HG03520 (cell line): ENCODE measurements around the gene CDKAL1.
"Not testable (repeated sequence)": the region's sequence is repeated elsewhere in the genome, so short reads cannot be mapped to it uniquely, and the experiment has no call there.

Experiments
- ATAC-seq: cut with Tn5 transposase; IDR thresholded peaks from one replicate; pipeline ENCODE4 v1.9.1; 2021; ENCODE audit warnings: mild to moderate bottlenecking, moderate library complexity; ENCODE audit not compliant: unreplicated experiment

CDKAL1 gene

GRCh38 chr6:21085643-21086042, 551.4 kb downstream of the CDKAL1 start:
- no peak for ATAC-seq

- no peak for ATAC-seq
Observed at GRCh38 chr6:21087188-21087587, 552.9 kb downstream of the CDKAL1 start.

- ATAC-seq, result no peak
Observed at GRCh38 chr6:21091411-21091810, 557.2 kb downstream of the CDKAL1 start.

GRCh38 chr6:21092231-21092772, 558.0 kb downstream of the CDKAL1 start:
- not testable (repeated sequence) for ATAC-seq

GRCh38 chr6:21095462-21095861, 561.2 kb downstream of the CDKAL1 start:
- no peak for ATAC-seq

GRCh38 chr6:21098134-21098533, 563.9 kb downstream of the CDKAL1 start:
- no peak for ATAC-seq

GRCh38 chr6:21098744-21099143, 564.5 kb downstream of the CDKAL1 start:
- no peak for ATAC-seq

GRCh38 chr6:21099338-21100314, 565.4 kb downstream of the CDKAL1 start:
- no peak for ATAC-seq

GRCh38 chr6:21100991-21101390, 566.7 kb downstream of the CDKAL1 start:
- ATAC-seq, result no peak

GRCh38 chr6:21101694-21102093, 567.4 kb downstream of the CDKAL1 start:
- no peak for ATAC-seq

- ATAC-seq, result no peak
Observed at GRCh38 chr6:21102201-21102600, 567.9 kb downstream of the CDKAL1 start.

GRCh38 chr6:21102624-21103023, 568.4 kb downstream of the CDKAL1 start:
- no peak for ATAC-seq

- ATAC-seq, result no peak
Observed at GRCh38 chr6:21103626-21104224, 569.5 kb downstream of the CDKAL1 start.

- no peak for ATAC-seq
Observed at GRCh38 chr6:21104288-21104687, 570.0 kb downstream of the CDKAL1 start.

GRCh38 chr6:21107796-21108195, 573.5 kb downstream of the CDKAL1 start:
- no peak for ATAC-seq

GRCh38 chr6:21109391-21110178, 575.3 kb downstream of the CDKAL1 start:
- ATAC-seq, result no peak

- ATAC-seq, result no peak
Observed at GRCh38 chr6:21110684-21111083, 576.4 kb downstream of the CDKAL1 start.

GRCh38 chr6:21111093-21111725, 577.0 kb downstream of the CDKAL1 start:
- no peak for ATAC-seq

- ATAC-seq, result no peak
Observed at GRCh38 chr6:21115111-21115510, 580.9 kb downstream of the CDKAL1 start.

GRCh38 chr6:21116736-21117135, 582.5 kb downstream of the CDKAL1 start:
- ATAC-seq, result no peak
